Spleen (tissue), 7 donors: Measurements from ENCODE around the gene SWSAP1.

Experiments
- POLR2A ChIP-seq, 3 donors: fragments of 450-650 bp; IDR thresholded peaks; one replicate each; pipeline ENCODE4 v1.5.1; 2017; ENCODE audit warnings: antibody characterized with exemption in 3 of 3, mild to moderate bottlenecking in 1 of 3
- POLR2AphosphoS5 ChIP-seq, 3 donors: sonication (generic); formaldehyde crosslinking; IDR thresholded peaks; one replicate each; pipeline ENCODE4 v1.5.1; 2017; ENCODE audit warnings: antibody characterized with exemption in 3 of 3
- TF ChIP-seq, protein P1 (sequence below), 11 experiments: fragments of 200-600 bp in 7 of 11; fragments of 450-650 bp in 4 of 11; sonication (generic) in 4 of 11; IDR thresholded peaks in 8 of 11; conservative IDR thresholded peaks in 3 of 11; 1 replicate in 7 of 11; 2 replicates in 4 of 11; pipeline versions ENCODE4 v1.4.0 to v1.8.0; 2016 to 2021; ENCODE audit warnings: antibody characterized with exemption in 11 of 11, inconsistent platforms in 4 of 11, mild to moderate bottlenecking in 1 of 11
- donor health status: DM: no; HTN: no; CAD: no; lungs with moderate emphysema.
- donor health status: DM: no; HTN: no; CAD: no.
- donor health status: DM: no; HTN: no; CAD: no.

GRCh38 chr19:11339254-11340098 is 35.0 kb upstream of the SWSAP1 start, which contains the start of gene RAB3D:
- TF ChIP-seq, protein P1, sequence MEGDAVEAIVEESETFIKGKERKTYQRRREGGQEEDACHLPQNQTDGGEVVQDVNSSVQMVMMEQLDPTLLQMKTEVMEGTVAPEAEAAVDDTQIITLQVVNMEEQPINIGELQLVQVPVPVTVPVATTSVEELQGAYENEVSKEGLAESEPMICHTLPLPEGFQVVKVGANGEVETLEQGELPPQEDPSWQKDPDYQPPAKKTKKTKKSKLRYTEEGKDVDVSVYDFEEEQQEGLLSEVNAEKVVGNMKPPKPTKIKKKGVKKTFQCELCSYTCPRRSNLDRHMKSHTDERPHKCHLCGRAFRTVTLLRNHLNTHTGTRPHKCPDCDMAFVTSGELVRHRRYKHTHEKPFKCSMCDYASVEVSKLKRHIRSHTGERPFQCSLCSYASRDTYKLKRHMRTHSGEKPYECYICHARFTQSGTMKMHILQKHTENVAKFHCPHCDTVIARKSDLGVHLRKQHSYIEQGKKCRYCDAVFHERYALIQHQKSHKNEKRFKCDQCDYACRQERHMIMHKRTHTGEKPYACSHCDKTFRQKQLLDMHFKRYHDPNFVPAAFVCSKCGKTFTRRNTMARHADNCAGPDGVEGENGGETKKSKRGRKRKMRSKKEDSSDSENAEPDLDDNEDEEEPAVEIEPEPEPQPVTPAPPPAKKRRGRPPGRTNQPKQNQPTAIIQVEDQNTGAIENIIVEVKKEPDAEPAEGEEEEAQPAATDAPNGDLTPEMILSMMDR (IDR thresholded peaks at IDR 0.05 in 8 of 11, conservative IDR thresholded peaks at IDR 0.05 in 3 of 11): peak in 1 of 11 experiments; percentile 21
- TF ChIP-seq POLR2A (IDR thresholded peaks at IDR 0.05) (peak in 2 of 3 donors; percentile 31 to 41), POLR2AphosphoS5 (IDR thresholded peaks at IDR 0.05) (peak; percentile 90 to 94 (median 92))
